SK-N-SH (cell line): ENCODE data around the gene RNF149.

Experiments used
- JUND ChIP-seq: IDR thresholded peaks from 2 replicates; pipeline ENCODE4 v1.4.0; 2012
- RCOR1 ChIP-seq: fragments of 150-350 bp; IDR thresholded peaks from 2 replicates; pipeline ENCODE4 v1.6.1; 2017; ENCODE audit warnings: antibody characterized with exemption, low read length
- TCF12 ChIP-seq: IDR thresholded peaks from 2 replicates; pipeline ENCODE4 v1.4.0; 2012
- TF ChIP-seq, protein P1 (sequence below): fragments of 200-600 bp; sonication (generic); IDR thresholded peaks from 2 replicates; pipeline ENCODE4 v1.6.1; 2017; ENCODE audit warnings: antibody characterized with exemption, mild to moderate bottlenecking, moderate library complexity
- TF ChIP-seq, protein P2 (sequence below): IDR thresholded peaks from 2 replicates; pipeline ENCODE4 v1.6.1; 2012; ENCODE audit warnings: mild to moderate bottlenecking, low read depth, low read length, moderate library complexity

DNA sequence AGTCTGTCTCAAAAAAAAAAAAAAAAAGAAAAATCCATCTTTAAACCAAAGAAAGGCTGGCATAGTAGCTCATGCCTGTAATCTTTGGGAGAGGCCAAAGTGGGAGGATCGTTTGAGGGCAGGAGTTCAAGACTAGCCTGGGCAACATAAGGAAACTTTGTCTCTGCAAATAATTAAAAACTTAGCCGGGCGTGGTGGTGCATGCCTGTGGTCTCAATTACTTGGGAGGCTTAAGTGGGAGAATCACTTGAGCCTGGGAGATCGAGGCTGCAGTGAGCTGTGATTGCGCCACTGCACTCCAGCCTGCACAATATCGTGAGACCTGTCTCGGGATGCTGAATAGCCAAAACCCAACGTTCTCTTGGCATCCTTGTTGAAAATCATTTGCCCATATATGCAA is 49.7 kb downstream of the RNF149 start:
- TF ChIP-seq RCOR1 (no peak), JUND (no peak), TCF12 (no peak)
- TF ChIP-seq, protein P1, sequence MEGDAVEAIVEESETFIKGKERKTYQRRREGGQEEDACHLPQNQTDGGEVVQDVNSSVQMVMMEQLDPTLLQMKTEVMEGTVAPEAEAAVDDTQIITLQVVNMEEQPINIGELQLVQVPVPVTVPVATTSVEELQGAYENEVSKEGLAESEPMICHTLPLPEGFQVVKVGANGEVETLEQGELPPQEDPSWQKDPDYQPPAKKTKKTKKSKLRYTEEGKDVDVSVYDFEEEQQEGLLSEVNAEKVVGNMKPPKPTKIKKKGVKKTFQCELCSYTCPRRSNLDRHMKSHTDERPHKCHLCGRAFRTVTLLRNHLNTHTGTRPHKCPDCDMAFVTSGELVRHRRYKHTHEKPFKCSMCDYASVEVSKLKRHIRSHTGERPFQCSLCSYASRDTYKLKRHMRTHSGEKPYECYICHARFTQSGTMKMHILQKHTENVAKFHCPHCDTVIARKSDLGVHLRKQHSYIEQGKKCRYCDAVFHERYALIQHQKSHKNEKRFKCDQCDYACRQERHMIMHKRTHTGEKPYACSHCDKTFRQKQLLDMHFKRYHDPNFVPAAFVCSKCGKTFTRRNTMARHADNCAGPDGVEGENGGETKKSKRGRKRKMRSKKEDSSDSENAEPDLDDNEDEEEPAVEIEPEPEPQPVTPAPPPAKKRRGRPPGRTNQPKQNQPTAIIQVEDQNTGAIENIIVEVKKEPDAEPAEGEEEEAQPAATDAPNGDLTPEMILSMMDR, result no peak
- TF ChIP-seq, protein P2, sequence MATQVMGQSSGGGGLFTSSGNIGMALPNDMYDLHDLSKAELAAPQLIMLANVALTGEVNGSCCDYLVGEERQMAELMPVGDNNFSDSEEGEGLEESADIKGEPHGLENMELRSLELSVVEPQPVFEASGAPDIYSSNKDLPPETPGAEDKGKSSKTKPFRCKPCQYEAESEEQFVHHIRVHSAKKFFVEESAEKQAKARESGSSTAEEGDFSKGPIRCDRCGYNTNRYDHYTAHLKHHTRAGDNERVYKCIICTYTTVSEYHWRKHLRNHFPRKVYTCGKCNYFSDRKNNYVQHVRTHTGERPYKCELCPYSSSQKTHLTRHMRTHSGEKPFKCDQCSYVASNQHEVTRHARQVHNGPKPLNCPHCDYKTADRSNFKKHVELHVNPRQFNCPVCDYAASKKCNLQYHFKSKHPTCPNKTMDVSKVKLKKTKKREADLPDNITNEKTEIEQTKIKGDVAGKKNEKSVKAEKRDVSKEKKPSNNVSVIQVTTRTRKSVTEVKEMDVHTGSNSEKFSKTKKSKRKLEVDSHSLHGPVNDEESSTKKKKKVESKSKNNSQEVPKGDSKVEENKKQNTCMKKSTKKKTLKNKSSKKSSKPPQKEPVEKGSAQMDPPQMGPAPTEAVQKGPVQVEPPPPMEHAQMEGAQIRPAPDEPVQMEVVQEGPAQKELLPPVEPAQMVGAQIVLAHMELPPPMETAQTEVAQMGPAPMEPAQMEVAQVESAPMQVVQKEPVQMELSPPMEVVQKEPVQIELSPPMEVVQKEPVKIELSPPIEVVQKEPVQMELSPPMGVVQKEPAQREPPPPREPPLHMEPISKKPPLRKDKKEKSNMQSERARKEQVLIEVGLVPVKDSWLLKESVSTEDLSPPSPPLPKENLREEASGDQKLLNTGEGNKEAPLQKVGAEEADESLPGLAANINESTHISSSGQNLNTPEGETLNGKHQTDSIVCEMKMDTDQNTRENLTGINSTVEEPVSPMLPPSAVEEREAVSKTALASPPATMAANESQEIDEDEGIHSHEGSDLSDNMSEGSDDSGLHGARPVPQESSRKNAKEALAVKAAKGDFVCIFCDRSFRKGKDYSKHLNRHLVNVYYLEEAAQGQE, result no peak
